Suprapubic skin (tissue), 4 donors: ENCODE measurements around the gene CSN1S1.

Source experiments
- EP300 ChIP-seq: sonication (generic); formaldehyde crosslinking; IDR thresholded peaks from one replicate; pipeline ENCODE4 v1.6.1; 2017; ENCODE audit warnings: antibody characterized with exemption
- POLR2A ChIP-seq, 2 donors: fragments of 450-650 bp; IDR thresholded peaks; one replicate each; pipeline ENCODE4 v1.6.1; 2017; ENCODE audit warnings: antibody characterized with exemption in 2 of 2, mild to moderate bottlenecking in 2 of 2, moderate library complexity in 2 of 2
- POLR2AphosphoS5 ChIP-seq, 3 donors: sonication (generic); formaldehyde crosslinking; IDR thresholded peaks; one replicate each; pipeline ENCODE4 v1.6.1; 2017; ENCODE audit warnings: antibody characterized with exemption in 3 of 3
- TF ChIP-seq, protein P1 (sequence below), 2 donors: fragments of 200-600 bp in 1 of 2; fragments of 450-650 bp in 1 of 2; sonication (generic) in 1 of 2; IDR thresholded peaks; one replicate each; pipeline ENCODE4 v1.5.1; 2016 to 2019; ENCODE audit warnings: antibody characterized with exemption in 2 of 2, mild to moderate bottlenecking in 1 of 2, moderate library complexity in 1 of 2

DNA sequence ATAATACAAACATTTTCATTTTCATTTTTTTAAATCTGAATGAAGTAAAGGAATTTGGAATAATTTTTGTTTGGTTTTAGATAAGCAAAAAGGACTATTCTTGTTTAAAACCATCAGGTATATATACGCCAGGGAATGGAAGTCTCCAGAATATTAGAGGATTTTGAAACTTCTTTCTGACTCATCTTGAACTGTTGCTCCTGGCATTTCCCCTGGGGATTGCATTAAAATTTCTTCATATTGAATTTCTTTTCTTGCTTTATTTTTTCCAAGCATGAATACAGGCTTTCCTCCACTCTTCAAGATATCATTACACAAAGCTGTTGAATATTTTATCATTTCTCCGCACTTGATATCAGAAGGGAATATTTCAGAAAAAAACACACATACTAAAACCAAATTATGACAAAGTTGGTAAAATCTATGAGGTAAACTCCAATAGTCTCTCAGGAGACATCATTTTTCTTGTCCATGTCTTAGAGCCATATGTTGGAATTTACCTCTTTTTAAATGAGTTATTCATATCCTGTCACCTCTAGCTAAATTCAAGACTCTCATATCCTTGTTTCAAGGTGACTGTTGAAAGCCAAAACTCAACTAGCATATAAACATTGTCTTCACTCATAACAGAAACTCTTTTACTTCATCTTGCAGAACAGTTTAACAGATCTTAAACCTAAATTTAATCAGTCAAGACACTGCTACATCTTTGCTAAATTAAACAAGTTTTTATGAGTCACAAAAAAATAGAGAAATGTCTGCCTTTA lies 20.7 kb upstream of the CSN1S1 start:
- TF ChIP-seq, protein P1, sequence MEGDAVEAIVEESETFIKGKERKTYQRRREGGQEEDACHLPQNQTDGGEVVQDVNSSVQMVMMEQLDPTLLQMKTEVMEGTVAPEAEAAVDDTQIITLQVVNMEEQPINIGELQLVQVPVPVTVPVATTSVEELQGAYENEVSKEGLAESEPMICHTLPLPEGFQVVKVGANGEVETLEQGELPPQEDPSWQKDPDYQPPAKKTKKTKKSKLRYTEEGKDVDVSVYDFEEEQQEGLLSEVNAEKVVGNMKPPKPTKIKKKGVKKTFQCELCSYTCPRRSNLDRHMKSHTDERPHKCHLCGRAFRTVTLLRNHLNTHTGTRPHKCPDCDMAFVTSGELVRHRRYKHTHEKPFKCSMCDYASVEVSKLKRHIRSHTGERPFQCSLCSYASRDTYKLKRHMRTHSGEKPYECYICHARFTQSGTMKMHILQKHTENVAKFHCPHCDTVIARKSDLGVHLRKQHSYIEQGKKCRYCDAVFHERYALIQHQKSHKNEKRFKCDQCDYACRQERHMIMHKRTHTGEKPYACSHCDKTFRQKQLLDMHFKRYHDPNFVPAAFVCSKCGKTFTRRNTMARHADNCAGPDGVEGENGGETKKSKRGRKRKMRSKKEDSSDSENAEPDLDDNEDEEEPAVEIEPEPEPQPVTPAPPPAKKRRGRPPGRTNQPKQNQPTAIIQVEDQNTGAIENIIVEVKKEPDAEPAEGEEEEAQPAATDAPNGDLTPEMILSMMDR (IDR thresholded peaks at IDR 0.05), result no peak
- no peak for TF ChIP-seq POLR2AphosphoS5 (IDR thresholded peaks at IDR 0.05)
- no peak for TF ChIP-seq POLR2A (IDR thresholded peaks at IDR 0.05)
- TF ChIP-seq EP300, result no peak
